NOMO-1 treated with DMSO at 0.1 percent for 48 hours (cell line): ENCODE data around the gene STEAP3.
"Not testable (repeated sequence)": the region's sequence is repeated elsewhere in the genome, so short reads cannot be mapped to it uniquely, and the experiment has no call there.

Source experiments
- DNase-seq: peaks from one replicate; lab custom pipeline; 2025; ENCODE audit not compliant: unreplicated experiment; lab: John Stamatoyannopoulos, UW

STEAP3 gene

DNA sequence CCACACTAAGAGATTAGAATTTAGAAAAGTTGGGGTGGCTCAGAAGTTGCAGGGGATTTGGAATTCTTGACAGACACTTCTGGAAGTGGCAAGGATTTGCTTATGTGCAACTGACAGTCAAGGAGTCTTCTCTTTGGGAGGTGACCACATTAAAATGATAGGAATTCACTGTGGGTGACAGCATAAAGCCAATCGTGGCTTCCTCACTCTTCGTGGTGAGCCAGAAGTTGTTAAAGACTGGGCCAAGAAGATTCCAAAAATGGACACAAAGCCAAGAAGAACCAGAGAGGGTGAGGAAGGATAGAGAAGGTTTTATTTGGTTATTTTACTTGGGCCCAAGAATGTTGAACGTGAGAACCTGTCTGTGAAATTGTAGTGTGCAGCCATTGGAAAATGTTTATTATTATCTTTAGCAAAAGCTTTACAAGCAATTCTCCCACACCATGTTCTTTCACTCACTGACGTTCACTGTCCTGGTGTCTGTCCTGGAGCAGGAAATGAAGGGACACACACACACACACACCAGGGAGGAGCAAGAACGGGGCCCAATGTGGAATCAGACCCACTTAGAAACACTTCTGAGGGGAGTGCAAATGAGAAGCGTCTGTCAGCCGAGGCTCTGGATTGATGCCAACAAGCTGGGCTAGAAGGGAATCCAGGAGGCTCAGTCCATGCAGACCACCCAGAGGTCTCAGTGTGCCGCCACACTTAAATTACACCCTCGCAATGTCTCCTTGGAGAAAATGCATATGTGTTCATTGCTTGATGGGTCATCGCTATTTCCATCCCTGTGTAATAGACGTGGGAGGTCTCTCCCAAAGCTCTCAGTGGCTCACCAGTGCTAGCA lies 37.2 kb downstream of the STEAP3 start:
- DNase-seq = no peak

DNA sequence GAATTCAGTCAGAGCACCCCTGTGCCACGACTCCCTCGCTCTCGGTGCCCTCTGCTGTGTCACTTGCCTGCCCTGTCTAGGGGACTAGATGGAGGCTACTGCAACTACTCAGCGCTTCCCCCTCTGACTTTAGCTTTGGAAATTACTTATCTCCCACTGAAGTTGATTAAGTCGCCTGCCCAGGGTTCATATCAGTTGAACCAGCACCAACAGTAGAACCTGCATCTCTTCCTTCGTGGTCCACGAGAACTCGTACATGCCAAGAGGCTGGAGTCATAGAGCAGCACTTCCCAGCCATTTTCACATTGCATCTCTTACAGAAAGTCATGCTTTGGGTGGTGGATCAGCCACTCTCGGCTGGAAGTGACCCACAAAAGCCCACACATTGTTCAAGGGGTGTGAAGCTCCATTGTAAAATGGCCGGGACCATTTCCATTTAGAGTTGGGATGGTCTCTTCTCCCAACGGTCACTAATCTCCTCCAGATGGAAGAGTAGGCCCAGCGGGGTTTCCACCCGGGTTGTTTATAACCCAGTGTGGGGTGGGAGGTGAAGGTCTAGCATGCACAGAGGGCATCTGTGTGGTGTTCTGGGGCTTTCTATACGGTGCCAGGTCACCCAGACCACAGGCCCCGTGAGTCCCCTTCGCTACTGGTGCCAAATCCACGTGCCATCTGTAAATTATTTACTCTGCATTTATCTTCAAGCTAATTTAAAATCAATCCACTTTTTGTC lies 38.0 kb downstream of the STEAP3 start:
- DNase-seq = no peak

DNA sequence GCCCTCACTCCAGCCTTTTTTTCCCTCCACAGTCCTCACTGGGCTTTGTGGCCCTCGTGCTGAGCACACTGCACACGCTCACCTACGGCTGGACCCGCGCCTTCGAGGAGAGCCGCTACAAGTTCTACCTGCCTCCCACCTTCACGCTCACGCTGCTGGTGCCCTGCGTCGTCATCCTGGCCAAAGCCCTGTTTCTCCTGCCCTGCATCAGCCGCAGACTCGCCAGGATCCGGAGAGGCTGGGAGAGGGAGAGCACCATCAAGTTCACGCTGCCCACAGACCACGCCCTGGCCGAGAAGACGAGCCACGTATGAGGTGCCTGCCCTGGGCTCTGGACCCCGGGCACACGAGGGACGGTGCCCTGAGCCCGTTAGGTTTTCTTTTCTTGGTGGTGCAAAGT lies 39.4 kb downstream of the STEAP3 start:
- DNase-seq = no peak

GRCh38 chr2:119263656-119264055 lies 40.0 kb downstream of the STEAP3 start:
- peak; percentile 58 for DNase-seq

- DNase-seq = peak; percentile 33
Observed at GRCh38 chr2:119264781-119265692, 41.4 kb downstream of the STEAP3 start.

DNA sequence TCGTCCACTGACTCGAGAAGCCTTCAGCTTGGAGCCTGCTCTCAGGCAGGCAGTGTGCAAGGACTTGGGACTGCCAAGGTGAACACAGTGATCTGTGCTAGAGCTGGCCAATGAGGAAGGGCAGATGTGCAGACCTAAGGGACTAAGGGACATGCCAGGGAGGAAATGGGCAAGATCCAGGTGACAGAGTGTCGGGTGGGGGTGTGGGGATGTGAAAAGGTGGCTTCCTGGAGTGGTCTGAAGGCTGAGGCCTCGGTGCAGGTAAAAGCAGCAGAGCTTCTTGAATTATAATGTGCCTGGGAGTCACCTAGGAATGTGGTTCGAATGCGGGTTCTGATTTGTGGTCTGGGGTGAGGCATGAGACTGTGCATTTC lies 42.0 kb downstream of the STEAP3 start:
- DNase-seq = no peak

DNA sequence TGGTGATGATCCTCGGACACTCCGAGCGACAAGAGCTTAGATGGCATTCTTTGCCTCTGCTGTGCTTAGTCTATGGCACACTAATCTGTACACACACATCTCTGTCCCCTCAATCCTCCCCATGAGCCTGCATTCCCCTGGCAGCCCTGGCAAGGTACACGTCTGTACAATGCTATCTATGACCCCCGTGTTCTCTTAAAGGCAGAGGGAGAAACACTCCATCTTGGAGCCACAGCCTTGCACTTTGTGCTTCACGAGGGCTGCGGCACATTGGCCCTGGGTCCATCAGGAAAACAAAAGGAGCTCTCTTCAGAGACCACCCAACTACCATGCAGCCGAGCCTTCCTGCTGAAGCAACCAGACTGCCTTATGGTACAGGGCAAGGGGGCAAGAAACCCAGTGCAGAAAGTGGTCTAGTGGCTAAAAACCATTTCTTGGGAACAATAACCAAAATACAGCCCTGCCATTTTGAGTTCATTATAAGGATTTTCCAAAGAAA lies 42.5 kb downstream of the STEAP3 start:
- DNase-seq = no peak

- no peak for DNase-seq
Observed at GRCh38 chr2:119267604-119268003, 44.0 kb downstream of the STEAP3 start.

DNA sequence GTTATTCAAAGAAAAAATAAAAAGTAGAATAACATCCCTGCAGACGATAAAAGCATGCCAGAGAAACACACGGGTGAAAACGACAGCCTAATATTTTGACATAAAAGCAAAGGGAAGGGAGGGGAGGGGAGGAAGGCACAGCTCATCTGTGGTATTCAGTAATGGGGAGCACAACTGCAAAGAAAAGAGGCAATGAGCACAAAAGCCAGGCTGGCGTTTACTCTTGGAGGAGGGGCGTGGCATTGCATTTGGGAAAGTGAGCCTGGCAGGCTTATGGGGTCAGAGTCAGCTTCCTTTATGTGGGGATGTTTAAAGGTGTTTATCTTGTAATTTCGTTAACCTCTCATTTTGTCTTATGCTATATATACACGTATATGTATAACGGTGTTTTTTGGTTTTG lies 53.2 kb downstream of the STEAP3 start:
- DNase-seq = no peak

DNA sequence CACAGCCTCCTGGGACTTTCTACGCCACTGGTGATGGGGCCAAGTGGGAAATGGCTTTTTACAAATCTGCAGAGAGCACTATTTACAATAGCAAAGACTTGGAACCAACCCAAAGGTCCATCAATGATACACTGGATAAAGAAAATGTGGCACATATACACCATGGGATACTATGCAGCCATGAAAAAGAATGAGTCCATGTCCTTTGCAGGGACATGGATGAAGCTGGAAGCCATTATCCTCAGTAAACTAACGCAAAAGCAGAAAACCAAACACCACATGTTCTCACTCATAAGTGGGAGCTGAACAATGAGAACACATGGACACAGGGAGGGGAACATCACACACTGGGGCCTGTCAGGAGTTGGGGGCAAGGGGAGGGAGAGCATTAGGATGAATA lies 54.8 kb downstream of the STEAP3 start:
- not testable (repeated sequence) for DNase-seq

- DNase-seq = no peak
Observed at GRCh38 chr2:119278946-119279345, 55.3 kb downstream of the STEAP3 start.

DNA sequence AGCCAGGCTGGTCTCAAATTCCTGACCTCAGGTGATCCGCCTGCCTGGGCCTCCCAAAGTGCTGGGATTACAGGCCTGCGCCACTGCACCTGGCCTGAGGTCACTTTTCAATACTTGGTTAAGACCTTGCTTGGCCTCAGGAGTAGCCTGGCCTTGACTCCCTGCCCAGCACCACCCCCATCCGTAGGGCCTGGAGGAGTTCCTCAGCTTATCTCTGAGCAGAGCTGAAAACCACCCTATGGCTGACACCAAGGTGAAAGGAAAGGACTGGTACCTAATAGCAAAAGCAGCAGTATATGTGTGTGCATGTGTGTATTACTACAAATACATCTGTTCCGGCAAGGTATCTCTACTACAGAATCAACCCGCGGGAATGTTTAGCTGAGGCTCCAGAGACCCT lies 56.0 kb downstream of the STEAP3 start:
- no peak for DNase-seq

- no peak for DNase-seq
Observed at GRCh38 chr2:119280680-119281079, 57.0 kb downstream of the STEAP3 start.

- peak; percentile 73 for DNase-seq
Observed at GRCh38 chr2:119282146-119282995, 58.7 kb downstream of the STEAP3 start.

- no peak for DNase-seq
Observed at GRCh38 chr2:119282996-119283511, 59.4 kb downstream of the STEAP3 start.

DNA sequence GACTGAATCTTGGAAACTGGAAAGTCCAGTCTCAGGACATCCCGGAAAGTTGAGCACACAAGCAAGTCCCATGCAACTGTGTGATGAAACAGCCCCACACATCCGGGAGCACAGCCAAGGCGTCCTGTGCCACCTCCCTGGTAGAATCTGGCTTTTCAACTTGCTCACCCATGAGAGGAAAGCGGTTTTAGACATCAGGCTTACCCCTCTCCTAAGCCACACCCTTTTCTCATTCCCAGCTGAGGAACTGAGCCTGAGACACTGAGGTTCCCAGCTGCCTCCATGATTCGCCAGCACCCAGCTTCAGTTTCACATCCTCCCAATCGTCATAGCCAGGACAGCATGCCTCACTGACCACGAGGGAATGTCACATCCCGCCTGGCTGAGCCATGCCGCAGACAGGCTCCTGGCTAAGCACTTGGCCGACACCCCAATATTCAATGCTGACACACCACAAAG lies 60.3 kb downstream of the STEAP3 start:
- peak; percentile 5 for DNase-seq

GRCh38 chr2:119286661-119287060 lies 63.0 kb downstream of the STEAP3 start:
- DNase-seq = no peak

DNA sequence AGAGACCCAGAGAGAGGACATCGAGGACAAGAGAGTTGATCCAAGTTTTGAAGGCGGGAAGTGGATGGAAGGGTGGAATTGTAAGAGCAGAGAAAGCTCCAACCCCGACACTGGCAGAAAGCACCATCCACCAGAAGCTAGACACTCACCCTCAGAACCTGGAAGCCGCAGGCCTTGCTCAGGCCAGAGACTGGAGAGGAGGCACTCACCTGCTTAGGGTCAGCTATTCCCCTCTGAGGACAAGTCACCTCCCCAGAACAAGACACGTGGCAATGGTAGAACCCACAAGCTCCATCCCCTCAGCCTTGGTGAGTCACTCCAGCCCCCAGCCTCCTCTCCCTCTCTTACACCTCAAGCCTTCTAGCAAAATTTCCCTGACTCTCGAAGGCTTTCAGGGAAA lies 64.9 kb downstream of the STEAP3 start:
- DNase-seq = no peak

DNA sequence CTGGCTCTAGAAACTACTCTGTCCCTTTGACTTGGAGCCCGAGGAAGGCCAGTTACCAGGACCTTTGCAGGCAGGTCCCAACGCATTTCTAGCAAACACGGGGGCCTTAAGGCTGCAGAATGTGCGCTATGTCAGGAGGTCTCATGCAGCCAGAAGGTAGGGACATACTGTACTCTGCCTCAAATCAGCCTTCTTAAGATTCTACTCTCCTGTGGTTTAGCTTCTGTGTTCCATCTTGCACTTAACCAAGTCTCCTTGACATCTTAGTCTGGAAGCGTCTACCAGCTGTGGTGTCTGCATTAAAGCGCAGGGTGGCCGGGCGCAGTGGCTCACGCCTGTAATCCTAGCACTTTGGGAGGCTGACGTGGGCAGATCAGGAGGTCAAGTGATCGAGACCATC lies 65.5 kb downstream of the STEAP3 start:
- DNase-seq = no peak

DNA sequence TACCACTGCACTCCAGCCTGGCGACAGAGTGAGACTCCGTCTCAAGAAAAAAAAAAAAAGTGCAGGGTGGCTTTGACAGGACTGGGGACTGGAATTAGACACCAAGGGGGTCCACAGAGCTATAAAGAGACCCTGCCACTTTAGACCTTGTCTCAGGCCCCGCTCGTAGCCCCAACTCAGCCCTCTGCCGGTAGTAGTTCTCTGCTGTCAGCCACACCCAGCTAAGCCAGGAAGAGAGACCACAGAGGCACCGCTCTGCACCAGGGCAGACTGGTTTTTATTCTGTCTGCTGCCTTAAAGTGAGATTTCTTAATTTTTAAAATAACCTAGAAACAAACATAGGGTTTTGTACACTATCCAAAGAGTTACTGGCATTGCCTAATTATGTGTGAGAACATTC lies 66.0 kb downstream of the STEAP3 start:
- no peak for DNase-seq
